Stimulated activated CD4-positive, alpha-beta T cell treated with anti-CD3 and anti-CD28 coated beads, Interleukin-1b, Interleukin-23, amount 100 ng/mL, for 4 hours (primary cell): ENCODE results near the gene TANC1.
"Not testable (repeated sequence)": the region's sequence is repeated elsewhere in the genome, so short reads cannot be mapped to it uniquely, and the experiment has no call there.

ENCODE experiments used
- DNase-seq, 2 donors: peaks; one replicate each; pipeline ENCODE4 v3.0.0-alpha.2; 2020; ENCODE audit warnings: low read depth in 2 of 2

The TANC1 gene

DNA sequence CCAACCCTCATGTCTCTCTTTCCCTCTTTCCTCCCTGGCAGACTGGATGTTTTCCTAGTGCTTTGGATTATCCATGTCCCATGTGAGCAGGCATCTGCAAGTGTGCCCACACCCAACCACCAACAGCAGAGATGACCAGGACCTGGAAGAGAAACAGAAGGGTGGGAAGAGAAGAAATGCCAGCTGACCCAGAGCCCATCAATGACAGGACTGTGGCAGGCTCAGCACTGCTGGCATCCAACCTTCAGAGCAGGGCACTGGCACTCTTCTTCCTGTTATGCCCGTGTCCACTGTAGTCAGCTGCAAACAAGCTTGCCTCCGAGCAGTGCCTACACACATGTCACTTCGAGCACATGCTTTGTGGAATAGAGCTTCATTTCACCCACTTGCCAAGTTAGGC is 121.1 kb downstream of the TANC1 start:
- no peak for DNase-seq

DNA sequence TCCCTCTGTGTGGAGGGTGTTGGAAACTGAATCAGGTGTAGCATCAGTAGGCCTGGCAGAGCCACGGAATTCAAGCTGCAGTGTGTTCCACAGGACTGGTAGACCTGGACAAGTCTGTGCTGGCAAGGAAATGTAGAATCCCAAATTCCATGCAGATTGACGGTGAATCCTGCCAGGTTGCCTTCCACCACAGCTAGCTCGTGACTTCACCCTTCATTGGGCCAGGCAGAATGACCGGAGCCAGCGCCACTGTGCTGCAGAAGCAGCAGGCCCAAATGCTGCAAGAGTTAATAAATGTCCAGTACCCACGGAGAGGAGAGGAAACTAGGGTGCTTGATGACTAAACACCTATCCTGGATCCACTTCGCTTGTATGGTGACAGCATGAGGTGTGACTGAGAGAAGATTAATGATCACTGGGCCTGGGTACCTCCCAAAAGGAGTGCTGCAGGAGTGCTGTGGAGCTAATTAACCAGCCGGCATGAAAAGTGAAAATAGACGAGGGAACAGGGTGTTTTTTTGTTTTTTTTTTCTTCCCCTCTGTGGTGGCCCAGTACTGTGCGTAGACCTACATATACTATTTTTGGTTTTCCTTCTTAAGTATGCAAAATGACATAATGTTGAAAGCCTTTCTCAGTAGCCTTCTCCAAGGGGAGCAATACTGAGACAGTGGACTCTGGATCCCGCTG is 122.2 kb downstream of the TANC1 start:
- no peak for DNase-seq

DNA sequence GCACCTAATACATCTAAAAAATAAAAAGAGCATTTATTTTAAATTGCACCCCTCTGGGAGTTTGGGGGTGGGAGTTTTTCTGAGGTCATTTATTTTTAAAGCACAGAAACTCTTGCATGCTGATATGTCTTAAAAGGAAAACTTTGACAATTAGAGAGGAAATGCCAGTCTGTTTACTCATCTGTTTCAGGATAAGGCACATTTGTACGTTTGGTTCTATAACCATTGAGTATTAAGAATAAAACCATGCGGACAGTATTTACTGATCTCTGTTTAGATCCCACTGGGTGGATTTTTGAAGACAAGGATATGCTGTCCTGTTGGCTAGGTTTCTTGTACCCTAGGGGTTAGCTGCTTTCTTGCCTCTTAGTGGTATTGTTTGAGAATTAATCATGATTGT is 122.9 kb downstream of the TANC1 start:
- DNase-seq, result no peak

DNA sequence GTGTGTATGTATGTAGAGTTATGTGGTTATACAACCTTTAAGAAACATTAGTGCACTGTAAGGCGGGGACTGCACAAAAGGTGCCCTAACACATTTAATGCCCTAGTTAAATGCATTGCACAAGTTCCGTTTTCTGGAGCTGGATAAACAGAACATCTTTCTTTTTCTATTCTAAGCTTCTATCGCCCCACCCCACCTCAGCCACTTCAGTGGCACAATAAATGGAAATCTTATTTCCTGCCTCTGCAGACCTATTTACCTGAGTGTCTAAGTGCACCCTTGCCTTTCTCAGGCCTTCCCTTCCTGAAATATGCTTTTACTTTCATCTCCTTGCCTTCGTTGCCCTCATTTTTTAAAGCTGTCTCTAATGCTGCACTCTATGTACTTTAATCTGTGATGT is 123.5 kb downstream of the TANC1 start:
- no peak for DNase-seq

DNA sequence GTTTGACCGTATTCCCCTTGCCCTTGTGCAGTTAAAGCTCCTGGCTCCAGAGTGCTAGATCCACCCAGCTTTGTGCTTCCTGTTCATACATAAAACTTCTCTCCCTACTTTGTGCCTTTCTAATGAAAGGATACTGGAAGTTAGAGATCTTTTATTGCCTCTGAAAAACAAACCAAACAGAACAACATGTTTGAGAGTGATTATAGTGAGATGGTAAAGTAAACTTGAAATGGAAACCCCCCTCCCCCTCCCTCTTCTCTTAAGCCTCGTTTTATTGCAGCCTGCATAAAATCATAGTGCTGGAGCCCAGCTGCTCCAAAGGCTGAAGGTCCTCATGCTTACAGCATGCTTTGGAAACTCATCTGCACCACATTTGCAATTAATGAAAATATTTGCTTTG is 125.1 kb downstream of the TANC1 start:
- no peak for DNase-seq

DNA sequence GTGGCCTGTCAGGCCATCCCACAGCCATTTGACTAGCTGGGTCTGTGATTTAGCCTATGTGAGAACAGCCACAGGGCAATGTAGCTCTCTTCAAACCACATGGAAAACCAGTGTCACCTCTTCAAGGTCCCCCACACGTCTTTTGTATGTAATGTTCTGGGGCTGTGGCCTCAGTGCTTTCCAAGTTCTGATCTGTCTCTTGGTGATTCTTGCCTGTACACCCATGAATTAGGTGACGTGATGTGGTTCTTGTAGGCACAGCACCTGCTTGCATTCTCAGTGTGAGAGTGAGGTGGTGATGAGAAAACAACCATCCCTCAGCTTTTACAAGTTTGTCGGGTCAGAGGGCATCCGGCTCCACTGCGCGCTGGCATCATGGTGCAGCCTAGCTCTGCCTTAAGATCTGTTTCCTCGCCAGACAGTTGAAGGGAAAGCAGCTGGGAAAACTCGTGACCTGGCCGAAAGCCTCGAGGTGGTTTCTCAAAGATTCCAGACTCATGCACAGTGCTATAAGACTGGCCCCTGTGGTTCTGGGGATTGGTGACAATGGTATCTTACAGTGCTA is 125.8 kb downstream of the TANC1 start:
- DNase-seq, result no peak

DNA sequence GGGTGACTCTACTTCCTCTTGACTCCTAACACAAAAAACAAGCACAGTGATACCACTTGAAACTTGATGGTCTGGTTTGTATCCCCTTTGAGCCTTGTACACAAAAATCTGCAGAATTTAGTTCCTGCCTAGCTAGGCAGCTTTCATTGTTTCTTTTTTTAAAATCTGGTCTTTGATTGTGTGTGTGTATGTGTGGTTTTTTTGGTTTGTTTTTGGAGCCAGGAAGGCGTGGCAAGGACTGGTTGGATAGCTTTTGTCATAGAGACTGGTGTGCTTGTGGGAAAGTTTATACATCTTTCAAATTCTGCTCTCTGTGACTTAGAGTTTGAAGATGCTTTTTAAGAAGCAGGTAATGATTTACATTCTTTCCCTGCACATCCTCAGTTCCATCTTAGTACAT is 127.4 kb downstream of the TANC1 start:
- no peak for DNase-seq

DNA sequence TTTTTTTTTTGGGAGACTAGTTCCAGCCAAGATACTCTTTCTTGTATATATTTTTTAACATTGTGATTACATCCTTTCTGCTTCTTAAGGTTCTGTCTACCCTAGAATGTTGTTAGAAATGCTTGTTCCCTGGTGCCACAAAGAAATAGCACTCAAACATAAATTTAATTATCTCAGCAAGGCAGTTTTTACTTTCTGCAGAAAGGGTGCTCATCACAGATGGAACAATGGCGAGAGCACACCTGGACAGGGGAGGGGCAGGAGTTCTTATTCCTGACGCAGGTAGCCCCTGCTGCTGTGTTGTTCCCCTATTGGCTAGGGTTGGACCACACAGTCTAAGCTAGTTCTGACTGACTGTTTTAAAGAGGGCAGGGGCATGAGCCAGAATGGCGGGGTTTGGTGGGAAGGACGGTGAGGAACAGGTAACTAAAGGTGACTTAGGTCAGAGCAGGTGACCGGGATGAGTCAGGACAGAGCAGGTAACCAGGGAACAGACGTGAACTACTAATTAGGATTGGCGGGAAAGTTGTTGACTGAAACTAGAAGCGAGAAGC is 127.9 kb downstream of the TANC1 start:
- DNase-seq, result not testable (repeated sequence)

DNA sequence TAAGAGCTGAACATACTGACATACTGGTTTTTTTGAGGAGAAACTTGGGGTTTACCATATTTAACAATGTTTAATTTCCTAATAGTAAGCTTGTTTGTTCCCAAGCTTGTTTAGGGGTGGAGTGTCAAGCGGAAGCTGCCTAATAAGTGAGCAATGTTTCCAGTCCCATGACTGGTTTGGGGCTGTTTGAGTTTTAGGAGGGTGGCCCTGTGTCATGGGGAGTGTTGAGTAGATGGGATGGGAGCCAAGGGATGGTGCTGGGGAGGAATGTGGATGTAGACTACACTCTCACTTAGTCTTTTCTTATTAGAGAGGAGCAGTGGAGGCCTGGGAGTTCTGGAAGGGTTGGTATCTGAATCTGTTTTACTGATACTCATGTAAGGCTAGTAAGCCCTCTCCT is 128.5 kb downstream of the TANC1 start:
- no peak for DNase-seq

DNA sequence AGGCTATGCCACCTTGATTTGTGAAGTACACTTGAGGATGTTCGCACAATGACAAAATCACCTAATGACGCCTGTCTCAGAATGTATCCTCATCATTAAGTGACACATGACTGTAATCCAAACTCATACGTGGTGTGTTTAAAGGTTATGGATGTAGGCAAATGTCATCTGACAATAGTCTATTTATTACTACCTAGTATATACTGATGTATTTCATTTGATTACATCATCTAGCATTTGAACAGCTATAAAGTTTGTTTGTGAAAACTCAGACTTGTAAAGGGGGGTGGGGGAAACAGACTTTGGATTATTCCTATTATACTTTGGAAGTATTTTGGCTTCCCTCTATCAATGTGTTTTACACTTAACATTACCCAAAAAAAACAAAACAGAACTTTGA is 129.9 kb downstream of the TANC1 start:
- DNase-seq, result no peak

DNA sequence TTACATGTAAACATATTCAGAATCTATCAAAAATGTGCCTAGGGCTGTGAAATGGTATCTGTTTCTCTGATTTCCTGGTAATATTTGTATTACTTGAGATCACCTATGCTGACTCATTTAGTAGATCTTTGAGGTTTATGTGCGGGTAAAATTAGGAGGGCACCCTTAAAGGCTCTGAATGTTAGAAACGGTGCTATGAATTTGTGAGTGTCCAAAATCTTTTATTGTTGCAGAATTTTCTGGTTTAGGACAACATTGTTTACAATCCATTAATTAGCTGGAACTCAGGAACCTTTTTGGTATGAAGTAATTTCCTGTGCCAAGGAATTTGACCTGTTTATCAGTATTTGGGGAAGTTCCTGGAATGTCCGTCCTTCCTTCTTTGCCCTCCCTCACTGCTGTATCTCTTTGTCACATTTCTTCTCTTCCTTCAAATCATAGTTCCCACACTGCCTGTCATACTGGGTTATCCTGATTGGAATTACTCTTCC is 130.5 kb downstream of the TANC1 start:
- no peak for DNase-seq

DNA sequence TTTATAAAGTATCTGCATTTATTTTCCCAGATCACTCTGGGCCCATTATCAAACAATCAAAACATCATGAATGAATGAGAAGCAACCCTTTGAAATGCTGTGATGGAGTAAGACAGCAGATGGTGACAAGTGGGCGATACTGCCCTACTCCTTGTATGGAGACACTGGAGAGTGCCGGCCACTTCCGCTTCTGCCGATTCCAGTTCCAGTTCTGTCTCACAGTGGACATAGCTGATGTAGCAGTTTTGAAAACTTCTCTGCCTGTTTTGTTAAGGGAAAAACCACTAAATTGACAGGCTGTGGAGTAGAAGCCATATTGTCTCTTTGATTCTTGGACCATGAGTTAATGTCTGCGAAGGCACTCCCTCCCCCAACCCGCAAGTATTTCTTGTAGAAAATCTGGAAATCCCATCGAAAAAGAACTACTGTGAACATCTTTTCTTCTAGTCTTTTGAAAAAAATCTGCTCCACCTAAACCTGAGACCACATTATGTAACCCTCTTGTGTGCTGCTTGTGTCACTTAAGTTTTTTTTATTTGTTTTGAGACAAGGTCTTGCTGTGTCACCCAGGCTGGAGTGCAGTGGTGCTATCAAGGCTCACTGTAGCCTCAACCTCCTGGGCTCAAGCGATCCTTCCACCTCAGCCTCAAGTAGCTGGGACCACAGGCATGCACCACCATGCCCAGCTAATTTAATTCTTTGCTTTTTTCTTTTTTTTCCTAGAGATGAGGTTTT is 133.5 kb downstream of the TANC1 start:
- DNase-seq, result no peak

DNA sequence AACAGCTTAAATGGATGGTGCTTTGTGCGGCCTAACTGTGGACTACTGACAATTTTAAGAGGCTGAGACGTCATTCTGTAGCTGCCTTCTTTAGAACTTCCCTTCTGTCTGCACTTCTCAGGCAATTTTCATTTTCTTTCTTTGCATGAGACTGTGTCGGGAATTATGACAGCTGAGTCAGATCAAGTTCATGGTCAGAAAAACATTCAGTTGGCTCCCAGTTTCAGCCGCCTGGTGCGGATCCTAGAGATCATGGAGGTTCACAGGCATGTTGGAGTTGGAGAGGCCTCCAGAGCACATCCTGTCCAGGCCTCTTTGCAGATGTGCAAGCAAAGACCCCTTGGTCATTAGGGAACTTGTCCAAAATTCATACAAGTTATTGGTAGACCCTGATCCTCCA is 135.0 kb downstream of the TANC1 start:
- DNase-seq, result no peak

DNA sequence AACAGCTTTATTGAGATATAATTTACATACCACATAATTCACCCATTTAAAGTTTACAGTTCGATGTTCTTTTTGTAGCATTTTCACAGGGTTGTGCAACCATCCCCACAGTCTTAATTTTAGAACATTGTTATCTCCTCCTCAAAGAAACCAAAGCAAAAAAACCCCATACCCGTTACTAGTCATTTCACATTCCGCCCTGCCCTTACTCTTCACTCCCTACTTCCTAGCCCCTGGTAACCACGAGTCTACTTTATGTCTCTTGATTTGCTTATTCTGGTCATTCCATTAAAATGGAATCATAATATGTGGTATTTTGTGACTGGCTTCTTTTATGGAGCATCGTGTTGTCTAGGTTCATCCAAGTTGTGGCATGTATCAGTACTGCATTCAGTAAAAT is 137.7 kb downstream of the TANC1 start:
- no peak for DNase-seq

DNA sequence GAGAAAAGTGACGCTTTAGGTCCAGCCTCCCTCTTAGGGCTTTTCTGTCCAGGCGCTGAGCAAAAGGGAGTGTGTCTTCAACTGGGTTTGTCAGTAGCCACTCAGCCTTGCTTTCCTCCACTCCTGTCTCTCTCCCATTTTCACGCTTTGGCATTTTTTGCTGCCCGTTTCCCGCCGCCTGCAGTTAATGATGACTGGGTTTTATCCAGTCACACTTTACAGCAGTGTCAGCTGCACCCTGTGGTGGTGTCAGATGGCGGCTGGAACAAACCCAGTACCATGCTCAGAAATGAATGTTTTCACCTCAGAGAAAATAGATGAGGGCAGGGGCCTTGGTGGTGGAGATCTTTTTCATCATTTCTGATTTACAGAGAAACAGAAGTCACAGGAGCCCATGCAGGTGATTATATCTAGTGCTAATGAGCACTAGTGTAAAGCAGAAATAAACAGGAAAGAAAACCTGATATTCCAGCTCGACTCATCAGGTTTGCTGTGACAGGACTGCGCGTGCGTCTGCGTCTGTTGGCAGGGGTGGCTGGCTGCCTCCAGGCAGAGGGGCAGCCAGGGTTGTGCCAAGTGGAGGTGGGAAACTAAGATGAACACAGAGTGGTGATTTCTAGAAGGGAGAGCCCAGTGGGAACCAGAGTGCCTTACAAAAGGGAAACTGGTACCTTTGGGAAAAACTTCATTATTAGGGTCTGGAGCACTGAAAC is 139.9 kb downstream of the TANC1 start:
- no peak for DNase-seq

DNA sequence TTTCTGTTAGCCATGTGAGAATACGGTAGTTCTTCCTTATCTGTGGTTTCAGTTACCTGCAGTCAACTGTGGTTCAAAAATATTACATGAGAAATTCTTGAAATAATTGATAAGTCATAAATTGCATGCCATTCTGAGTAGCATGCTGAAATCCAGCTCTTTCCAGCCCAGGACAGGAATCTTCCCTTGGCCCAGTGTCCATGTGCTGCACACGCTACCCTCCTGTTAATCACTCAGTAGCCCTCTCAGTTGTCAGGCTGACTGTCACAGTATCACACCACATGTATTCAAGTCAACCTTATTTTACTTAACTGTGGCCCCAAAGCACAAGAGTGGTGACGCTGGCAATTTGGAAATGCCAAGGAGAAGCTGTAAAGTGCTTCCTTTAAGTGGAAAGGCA is 141.1 kb downstream of the TANC1 start:
- DNase-seq, result no peak

DNA sequence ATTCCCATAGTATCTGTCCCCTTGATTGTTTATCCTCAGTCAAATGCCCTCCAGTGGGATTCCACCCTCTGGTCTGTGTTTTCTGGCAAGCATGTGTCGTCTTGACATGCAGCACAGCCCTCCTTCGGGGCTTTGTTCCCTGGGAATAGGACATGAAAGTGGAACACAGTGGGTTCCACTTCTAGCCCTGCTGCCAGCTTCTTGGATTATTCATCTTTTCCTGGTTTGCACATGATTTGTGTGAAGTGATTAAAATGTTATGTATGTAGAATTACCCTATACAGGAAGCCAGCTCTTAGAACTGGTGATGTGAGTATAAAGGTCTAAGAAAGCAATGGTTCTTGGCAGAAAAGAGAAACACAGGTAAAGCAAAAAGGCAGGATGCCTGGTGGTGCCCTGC is 142.3 kb downstream of the TANC1 start:
- DNase-seq, result no peak

DNA sequence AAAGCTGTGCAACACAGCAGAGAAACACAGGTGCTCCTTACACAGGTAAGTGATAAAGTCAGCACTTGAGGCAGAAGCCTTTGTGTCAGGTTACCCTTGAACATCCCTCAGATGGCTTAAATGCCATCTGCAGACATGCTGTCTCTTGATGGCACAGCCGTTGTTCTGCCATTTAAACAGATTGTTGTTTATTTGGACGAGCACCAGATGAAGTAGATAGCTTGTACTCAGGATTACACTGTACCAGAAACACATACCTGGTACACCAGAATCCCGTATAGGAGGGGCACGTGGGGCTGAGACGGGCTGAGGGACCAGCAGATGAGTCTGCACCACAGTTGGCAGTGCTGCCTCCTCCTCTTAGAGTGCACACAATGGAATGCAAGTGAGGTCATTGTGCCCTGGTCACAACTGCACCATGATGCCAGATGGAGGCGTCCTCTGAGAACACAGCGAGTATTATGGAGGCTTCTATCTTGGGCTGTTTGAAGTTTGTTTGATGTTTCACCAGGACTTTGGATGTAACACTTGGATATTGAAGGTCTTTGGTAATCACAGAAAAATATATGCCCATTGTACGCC is 143.0 kb downstream of the TANC1 start:
- no peak for DNase-seq

DNA sequence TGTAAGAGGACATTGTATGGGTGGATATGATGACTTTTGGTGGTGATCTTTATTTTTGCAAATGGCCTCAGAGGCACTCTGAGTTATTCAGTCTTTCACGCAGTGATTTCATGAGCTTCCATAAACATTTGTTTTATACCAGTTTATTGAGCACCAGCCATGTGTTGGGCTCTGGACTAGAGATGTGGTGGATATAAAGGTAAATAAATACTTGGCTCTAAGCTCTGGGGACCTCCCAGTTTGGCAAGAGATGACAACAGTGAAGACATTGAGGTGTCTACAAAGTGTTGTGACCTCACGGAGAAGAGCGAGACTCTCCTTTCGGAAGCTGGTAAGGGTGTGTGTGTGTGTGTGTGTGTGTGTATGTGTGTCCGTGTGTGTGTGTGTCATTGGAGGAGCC is 146.4 kb downstream of the TANC1 start:
- DNase-seq, result no peak

DNA sequence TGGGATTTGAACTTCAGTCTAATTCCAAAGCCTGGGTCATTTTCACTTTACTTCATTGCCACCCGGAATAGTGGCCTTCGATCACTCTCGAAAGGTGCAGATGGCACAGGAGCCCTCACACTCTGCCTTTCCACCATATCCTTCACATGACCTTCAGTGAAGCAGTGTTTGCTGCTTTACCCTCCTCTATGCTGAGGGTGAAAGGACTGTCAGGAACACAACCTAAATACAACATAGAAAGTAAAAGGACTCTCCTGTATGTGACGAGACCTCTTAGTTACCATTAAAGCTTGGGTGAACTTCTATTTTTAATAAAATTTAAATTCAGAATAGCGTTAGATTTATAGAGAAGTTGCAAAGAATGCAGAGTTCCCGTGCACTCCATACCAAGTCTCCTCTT is 148.5 kb downstream of the TANC1 start:
- DNase-seq, result no peak

DNA sequence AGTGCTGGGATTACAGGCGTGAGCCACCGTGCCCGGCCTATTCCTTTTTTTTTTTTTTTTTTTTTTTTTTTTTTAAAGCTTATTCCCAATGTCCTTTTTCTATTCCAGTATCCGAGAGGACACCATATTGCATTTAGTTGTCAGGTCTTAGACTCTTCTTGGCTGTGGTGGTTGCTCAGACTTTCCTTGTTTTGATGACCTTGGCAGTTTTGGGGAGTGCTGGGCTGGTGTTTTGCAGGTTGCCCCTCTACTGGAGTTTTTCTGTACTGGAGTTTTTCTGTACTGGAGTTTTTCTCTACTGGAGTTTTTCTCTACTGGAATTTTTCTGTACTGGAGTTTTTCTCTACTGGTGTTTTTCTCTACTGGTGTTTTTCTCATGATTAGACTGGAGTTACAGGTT is 149.2 kb downstream of the TANC1 start:
- no peak for DNase-seq
